LHCN-M2 (cell line): ENCODE data around the gene CCIN. TPM values are rescaled to one million over a fixed set of nuclear protein-coding genes. Genes with fewer than 3 reads are reported as not detected.

ENCODE experiments used
- DNase-seq: peaks from one replicate; pipeline ENCODE4 v3.0.0-alpha.2; 2012; ENCODE audit warnings: low read depth
- total RNA-seq: library from RNA; depleted of rRNA; stranded (reverse); fragments of >200 nt; gene quantifications from 2 replicates; pipeline ENCODE4 v1.2.3, GENCODE V29; 2014

Gene CCIN
- total RNA-seq, 1 experiment from 2014 or later, result 1.8 TPM

GRCh38 chr9:36189976-36190375 is 20.8 kb downstream of the CCIN start:
- DNase-seq, result no peak

- peak; percentile 99 for DNase-seq
Measured at GRCh38 chr9:36190388-36191289, 21.5 kb downstream of the CCIN start, which contains the start of gene CLTA. CLTA (plus strand) TSS chr9:36190921; CDS start chr9:36191057, 136 bp downstream.

- peak; percentile 10 for DNase-seq
Measured at GRCh38 chr9:36191290-36191645, 22.1 kb downstream of the CCIN start.

- no peak for DNase-seq
Measured at GRCh38 chr9:36191686-36192085, 22.5 kb downstream of the CCIN start.

GRCh38 chr9:36192196-36192595 is 23.0 kb downstream of the CCIN start:
- DNase-seq, result peak; percentile 34

GRCh38 chr9:36193023-36193422 is 23.8 kb downstream of the CCIN start:
- DNase-seq, result no peak

- DNase-seq, result no peak
Measured at GRCh38 chr9:36194326-36195000, 25.3 kb downstream of the CCIN start.

- no peak for DNase-seq
Measured at GRCh38 chr9:36204906-36205547, 35.8 kb downstream of the CCIN start.

- peak; percentile 70 for DNase-seq
Measured at GRCh38 chr9:36207016-36207415, 37.8 kb downstream of the CCIN start.

GRCh38 chr9:36207546-36208012 is 38.4 kb downstream of the CCIN start:
- peak; percentile 48 for DNase-seq

- no peak for DNase-seq
Measured at GRCh38 chr9:36208521-36209253, 39.5 kb downstream of the CCIN start.

- DNase-seq, result no peak
Measured at GRCh38 chr9:36210722-36211121, 41.5 kb downstream of the CCIN start.

- DNase-seq, result no peak
Measured at GRCh38 chr9:36211510-36211909, 42.3 kb downstream of the CCIN start.

GRCh38 chr9:36213387-36213786 is 44.2 kb downstream of the CCIN start:
- DNase-seq, result no peak

- DNase-seq, result no peak
Measured at GRCh38 chr9:36213989-36214388, 44.8 kb downstream of the CCIN start.

GRCh38 chr9:36214571-36214970 is 45.4 kb downstream of the CCIN start:
- DNase-seq, result peak; percentile 70

GRCh38 chr9:36217256-36217968 is 48.2 kb downstream of the CCIN start:
- no peak for DNase-seq

- no peak for DNase-seq
Measured at GRCh38 chr9:36218011-36218410, 48.8 kb downstream of the CCIN start.

- no peak for DNase-seq
Measured at GRCh38 chr9:36218411-36218901, 49.3 kb downstream of the CCIN start.
